Psoas muscle (tissue), 8 donors: ENCODE results near the gene RGS12. TPM values are rescaled to one million over a fixed set of nuclear protein-coding genes. Genes with fewer than 3 reads are reported as not detected.

Experiments
- ATAC-seq, 4 donors: fragments of 200-7000 bp; cut with Tn5 transposase; one replicate each; pipeline ENCODE4 v1.9.1; 2020; ENCODE audit warnings: moderate library complexity in 3 of 4, mild to moderate bottlenecking in 2 of 4
- DNase-seq, 2 donors: peaks; one replicate each; pipeline ENCODE4 v3.0.0-alpha.2; 2020
- H3K27ac ChIP-seq: fragments of 200-600 bp; one replicate; pipeline ENCODE4 v1.8.0; 2022
- H3K27me3 ChIP-seq, 3 donors: fragments of 200-600 bp in 1 of 3; one replicate each; pipeline versions ENCODE4 v1.6.1 to v1.8.0; 2013 to 2022; ENCODE audit warnings: low read length in 2 of 3, mild to moderate bottlenecking in 2 of 3, moderate library complexity in 1 of 3; ENCODE audit not compliant: insufficient read depth in 3 of 3
- H3K36me3 ChIP-seq, 2 donors: fragments of 200-600 bp in 1 of 2; one replicate each; pipeline versions ENCODE4 v1.6.1 to v1.8.0; 2013 to 2022; ENCODE audit warnings: low read depth in 1 of 2, mild to moderate bottlenecking in 1 of 2, moderate library complexity in 1 of 2; ENCODE audit not compliant: insufficient read depth in 1 of 2
- H3K4me1 ChIP-seq: fragments of 200-600 bp; one replicate; pipeline ENCODE4 v1.8.0; 2022
- H3K4me3 ChIP-seq: fragments of 200-600 bp; one replicate; pipeline ENCODE4 v1.8.0; 2022; ENCODE audit warnings: mild to moderate bottlenecking
- H3K9me3 ChIP-seq: fragments of 200-600 bp; one replicate; pipeline ENCODE4 v1.8.0; 2022
- WGBS, 3 donors: extraction: QIAGEN DNeasy Blood & Tissue Kit; methylation state at CpG; one replicate each; pipeline versions ENCODE4 v1.1.6 to v1.1.7; 2013; 5-methylcytosine and 5-hydroxymethylcytosine counted together
- intact Hi-C, 2 donors: fragments of 100-400 bp; cut with DNase I; formaldehyde crosslinking; loops; one replicate each; pipeline versions ENCODE4 v1.11.0 to v1.14.2; 2022
- polyA plus RNA-seq, 3 donors: library from polyadenylated mRNA; stranded (reverse); fragments of 200-250 nt; gene quantifications; one replicate each; pipeline ENCODE4 v1.2.3, GENCODE V29; 2013
- total RNA-seq, 4 donors: library from RNA; stranded (reverse); fragmentation: NEBNext Ultra II Directional in 2 of 4; extraction: Animal tissue kit (Norgen Biotek cat#: 25700) in 2 of 4; gene quantifications; one replicate each; pipeline versions ENCODE4 v1.2.1 to v1.2.4, GENCODE V29; 2021 to 2023
- TF ChIP-seq, protein P1 (sequence below): fragments of 200-600 bp; IDR thresholded peaks from one replicate; pipeline ENCODE4 v1.8.0; 2022; ENCODE audit warnings: antibody characterized with exemption
- donor health status: healthy with polysubstance abuse.
- donor health status: DM: no; HTN: no; CAD: no; lungs with moderate emphysema.
- donor health status: Bipolar disorder and iron deficiency.
- donor health status: healthy.
- donor health status: DM: yes; HTN: yes; CAD: no.
- donor health status: DM: no; HTN: no; CAD: no.
- donor health status: DM: no; HTN: no; CAD: no.
- donor health status: DM: yes; HTN: yes; CAD: no.

The RGS12 gene
- total and polyA plus RNA-seq, 7 donors = 7.5 to 29.0 (median 17.6) TPM

DNA sequence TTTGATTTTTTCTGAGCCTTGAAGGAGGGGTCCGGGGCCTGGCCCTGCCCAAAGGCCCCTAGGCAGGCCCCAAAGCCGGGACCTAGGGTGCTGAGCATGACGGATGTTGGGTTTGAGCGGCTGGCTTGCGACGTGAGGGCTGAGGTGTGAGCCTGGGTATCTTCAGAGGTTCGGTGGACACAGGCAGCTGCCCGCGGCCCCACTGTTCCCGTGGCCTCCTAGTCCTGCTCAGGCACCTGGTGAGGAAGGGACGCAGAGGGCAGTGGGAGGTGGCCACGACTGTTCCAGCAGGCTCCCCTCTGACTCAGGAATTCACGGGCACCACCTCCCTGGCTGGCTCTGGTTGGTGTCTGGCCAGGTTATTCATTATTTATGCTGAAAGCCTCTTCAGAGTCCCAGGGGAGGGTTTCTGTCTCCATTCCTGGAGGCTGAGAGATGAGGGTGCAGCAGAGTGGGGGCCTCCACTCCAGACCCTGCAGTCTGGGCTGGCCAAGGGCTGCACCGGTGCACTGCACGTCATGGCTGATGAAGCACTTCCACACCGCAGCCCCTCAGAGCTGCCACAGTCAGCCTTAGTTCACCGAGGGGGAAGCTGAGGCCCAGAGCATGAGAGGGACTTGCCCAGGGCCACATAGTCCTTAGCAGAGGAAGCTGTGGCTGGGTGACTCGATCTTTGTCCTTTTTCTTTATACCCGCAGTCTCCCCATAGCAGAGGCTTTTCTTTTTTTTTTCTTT, 41.7 kb upstream of the RGS12 start:
- H3K4me3 ChIP-seq = no peak overlapping the region
- H3K27me3 ChIP-seq = no peaks in the 10 kb centered on the region
- 90 to 94% (median 91%) methylated on average over 19 of the region's 19 CpGs for WGBS, 3 donors
- intact Hi-C loops = no loop called here
- H3K27ac ChIP-seq = no peak overlapping the region
- no peaks in the 10 kb centered on the region for H3K4me1 ChIP-seq
- peaks cover 0 to 16% of the 10 kb centered on the region in 2 donors for H3K36me3 ChIP-seq
- TF ChIP-seq, protein P1, sequence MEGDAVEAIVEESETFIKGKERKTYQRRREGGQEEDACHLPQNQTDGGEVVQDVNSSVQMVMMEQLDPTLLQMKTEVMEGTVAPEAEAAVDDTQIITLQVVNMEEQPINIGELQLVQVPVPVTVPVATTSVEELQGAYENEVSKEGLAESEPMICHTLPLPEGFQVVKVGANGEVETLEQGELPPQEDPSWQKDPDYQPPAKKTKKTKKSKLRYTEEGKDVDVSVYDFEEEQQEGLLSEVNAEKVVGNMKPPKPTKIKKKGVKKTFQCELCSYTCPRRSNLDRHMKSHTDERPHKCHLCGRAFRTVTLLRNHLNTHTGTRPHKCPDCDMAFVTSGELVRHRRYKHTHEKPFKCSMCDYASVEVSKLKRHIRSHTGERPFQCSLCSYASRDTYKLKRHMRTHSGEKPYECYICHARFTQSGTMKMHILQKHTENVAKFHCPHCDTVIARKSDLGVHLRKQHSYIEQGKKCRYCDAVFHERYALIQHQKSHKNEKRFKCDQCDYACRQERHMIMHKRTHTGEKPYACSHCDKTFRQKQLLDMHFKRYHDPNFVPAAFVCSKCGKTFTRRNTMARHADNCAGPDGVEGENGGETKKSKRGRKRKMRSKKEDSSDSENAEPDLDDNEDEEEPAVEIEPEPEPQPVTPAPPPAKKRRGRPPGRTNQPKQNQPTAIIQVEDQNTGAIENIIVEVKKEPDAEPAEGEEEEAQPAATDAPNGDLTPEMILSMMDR = no peak
- H3K9me3 ChIP-seq = no peaks in the 10 kb centered on the region
- ATAC-seq = no peak
- peak; percentile 11 to 44 for DNase-seq

DNA sequence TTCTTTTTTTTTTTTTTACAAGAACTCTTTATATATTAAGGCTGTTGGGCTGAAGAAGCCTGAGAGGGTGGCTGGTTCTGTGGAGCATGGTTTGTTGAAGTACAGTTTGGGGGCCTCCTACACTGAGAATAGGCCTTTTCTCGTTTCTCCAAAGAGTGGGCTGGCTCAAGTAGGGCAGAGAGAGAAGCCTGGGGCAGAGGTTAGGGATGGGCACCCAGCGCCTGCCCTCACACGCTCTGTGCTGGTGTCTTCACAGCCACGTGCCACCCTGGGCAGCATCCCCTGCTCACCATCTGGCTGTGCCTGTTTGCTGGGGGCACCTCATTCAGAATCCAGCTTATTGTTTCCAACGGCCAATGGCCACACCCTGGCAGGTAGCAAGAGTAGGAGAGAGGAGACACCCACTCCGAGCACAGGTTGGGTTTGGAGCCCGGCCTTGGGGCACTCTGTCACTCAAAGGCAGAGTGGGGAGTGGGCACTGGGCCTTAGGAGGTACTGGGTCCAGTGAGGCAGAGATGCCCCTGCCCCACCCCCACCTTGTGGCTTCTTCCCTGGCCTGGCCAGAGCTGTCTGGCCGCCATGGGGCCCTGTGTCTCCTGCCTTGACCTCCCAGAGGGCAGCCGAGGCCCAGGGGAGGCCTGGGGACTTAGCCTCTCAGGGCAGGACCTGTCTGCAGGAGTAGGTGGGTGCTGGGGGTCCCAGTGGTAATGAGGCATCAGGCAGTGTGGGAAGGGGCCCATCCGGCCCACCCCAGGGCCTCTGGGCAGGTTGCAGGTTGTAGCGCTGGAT, 40.9 kb upstream of the RGS12 start:
- Histone ChIP-seq H3K36me3 (peaks cover 0 to 16% of the 10 kb centered on the region in 2 donors), H3K27me3 (no peaks in the 10 kb centered on the region), H3K9me3 (no peaks in the 10 kb centered on the region), H3K27ac (no peak overlapping the region), H3K4me1 (no peaks in the 10 kb centered on the region), H3K4me3 (no peak overlapping the region)
- 94 to 95% (median 94%) methylated on average over 11 of the region's 11 CpGs for WGBS, 3 donors
- peak; percentile 9 to 38 for DNase-seq
- no peak for ATAC-seq
- TF ChIP-seq, protein P1 = no peak
- intact Hi-C loops = no loop called here

DNA sequence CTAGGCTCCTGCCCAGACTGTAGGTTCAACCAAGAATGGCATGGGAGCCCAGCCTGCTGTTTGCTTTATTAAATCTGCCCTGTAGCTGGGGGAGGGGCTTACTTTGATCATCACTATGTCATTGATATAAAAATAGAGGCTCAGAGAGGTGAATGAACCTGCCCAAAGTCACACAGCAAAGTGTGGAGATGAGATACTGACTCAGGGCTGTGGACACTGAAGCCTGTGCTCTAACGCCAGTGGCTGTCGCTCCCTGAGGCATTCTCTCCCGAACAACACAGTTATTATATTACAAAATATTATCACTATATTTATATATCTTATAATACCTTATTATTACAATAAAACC, 40.4 kb upstream of the RGS12 start:
- H3K4me3 ChIP-seq = no peak overlapping the region
- no peaks in the 10 kb centered on the region for H3K4me1 ChIP-seq
- 55 to 93% (median 87%) methylated on average over 3 of the region's 3 CpGs for WGBS, 3 donors
- no peak overlapping the region for H3K27ac ChIP-seq
- no peaks in the 10 kb centered on the region for H3K9me3 ChIP-seq
- no peaks in the 10 kb centered on the region for H3K27me3 ChIP-seq
- intact Hi-C loops = no loop called here
- peaks cover 0 to 16% of the 10 kb centered on the region in 2 donors for H3K36me3 ChIP-seq
- ATAC-seq = no peak
- DNase-seq = no peak
- TF ChIP-seq, protein P1 = no peak

DNA sequence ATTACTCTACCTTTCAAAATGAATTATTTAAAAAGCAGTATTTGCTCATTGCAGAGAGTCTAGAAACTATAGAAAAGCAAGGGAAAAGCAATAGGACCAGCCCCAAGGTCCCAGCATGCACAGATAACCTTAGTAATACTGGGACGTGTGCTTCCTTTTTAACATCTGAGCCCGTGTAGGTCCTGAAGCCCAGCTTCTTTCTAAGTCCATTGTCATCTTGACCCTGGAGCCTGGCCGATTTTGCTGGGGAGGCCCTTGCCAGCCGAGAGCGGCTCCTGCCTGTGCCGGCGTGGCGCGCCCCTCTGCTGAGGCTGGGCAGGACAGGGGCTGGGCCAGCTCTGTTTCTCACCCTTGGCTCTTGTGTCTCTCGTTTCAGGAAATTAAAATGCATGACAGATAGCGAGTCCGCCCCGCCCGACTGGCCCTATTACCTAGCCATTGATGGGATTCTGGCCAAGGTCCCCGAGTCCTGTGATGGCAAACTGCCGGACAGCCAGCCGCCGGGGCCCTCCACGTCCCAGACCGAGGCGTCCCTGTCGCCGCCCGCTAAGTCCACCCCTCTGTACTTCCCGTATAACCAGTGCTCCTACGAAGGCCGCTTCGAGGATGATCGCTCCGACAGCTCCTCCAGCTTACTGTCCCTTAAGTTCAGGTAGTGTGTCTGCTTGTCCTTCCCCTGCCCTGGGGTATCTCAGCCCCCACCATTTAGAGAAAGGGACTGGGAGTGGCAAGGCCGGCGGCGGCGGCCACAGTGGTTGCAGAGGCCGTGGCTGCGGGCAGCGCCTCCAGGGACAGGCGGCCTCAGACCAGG, 39.8 kb upstream of the RGS12 start:
- Histone ChIP-seq H3K4me1 (no peaks in the 10 kb centered on the region), H3K9me3 (no peaks in the 10 kb centered on the region), H3K27me3 (no peaks in the 10 kb centered on the region), H3K36me3 (peaks cover 0 to 16% of the 10 kb centered on the region in 2 donors), H3K27ac (no peak overlapping the region), H3K4me3 (no peak overlapping the region)
- TF ChIP-seq, protein P1 = no peak
- WGBS, 3 donors = 63 to 92% (median 91%) methylated on average over 38 of the region's 38 CpGs
- intact Hi-C loops = no loop called here
- ATAC-seq = no peak
- DNase-seq = peak; percentile 13 to 45
